ENCODE measurements around the gene DCLRE1C.

GRCh38 chr10:14906765-14907164 lies 47.1 kb downstream of the DCLRE1C start:
- TF ChIP-seq EZH2 (IDR thresholded peaks at IDR 0.05; ENCODE audit: low read depth, low read length, severe bottlenecking): no peak
- TF ChIP-seq, protein P1, sequence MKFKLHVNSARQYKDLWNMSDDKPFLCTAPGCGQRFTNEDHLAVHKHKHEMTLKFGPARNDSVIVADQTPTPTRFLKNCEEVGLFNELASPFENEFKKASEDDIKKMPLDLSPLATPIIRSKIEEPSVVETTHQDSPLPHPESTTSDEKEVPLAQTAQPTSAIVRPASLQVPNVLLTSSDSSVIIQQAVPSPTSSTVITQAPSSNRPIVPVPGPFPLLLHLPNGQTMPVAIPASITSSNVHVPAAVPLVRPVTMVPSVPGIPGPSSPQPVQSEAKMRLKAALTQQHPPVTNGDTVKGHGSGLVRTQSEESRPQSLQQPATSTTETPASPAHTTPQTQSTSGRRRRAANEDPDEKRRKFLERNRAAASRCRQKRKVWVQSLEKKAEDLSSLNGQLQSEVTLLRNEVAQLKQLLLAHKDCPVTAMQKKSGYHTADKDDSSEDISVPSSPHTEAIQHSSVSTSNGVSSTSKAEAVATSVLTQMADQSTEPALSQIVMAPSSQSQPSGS (IDR thresholded peaks at IDR 0.05; ENCODE audit: low read length): no peak
- no peak for TF ChIP-seq SP2 (IDR thresholded peaks at IDR 0.05; ENCODE audit: low read length)
- TF ChIP-seq POLR2AphosphoS5 (IDR thresholded peaks at IDR 0.05; ENCODE audit: low read depth, low read length): no peak; the same call in 1 of the 2 replicates

Data from H1 (cell line).